ENCODE data around the gene DPP6. TPM values are rescaled to one million over a fixed set of nuclear protein-coding genes. Genes with fewer than 3 reads are reported as not detected.

Gene DPP6
- total RNA-seq, 1 experiment from 2014 or later: not detected

- DNase-seq: no peak
- H3K27me3 ChIP-seq (replicated peaks; ENCODE audit: control insufficient read depth, insufficient read depth, low read length): peaks cover 4% of the 10 kb centered on the region; the same call in 1 of the 2 replicates
Observed at GRCh38 chr7:154860621-154861375, 808.6 kb downstream of the DPP6 start.

GRCh38 chr7:154861589-154861988, 809.4 kb downstream of the DPP6 start:
- no peaks in the 10 kb centered on the region for H3K4me1 ChIP-seq
- Mint-ChIP-seq H3K4me1 (ENCODE audit: low read depth, unreplicated experiment) (no peaks in the 10 kb centered on the region), H3K4me3 (ENCODE audit: unreplicated experiment) (no peak overlapping the region), H3K9me3 (ENCODE audit: unreplicated experiment) (no peaks in the 10 kb centered on the region), H3K27ac (ENCODE audit: unreplicated experiment) (no peak overlapping the region), H3K27me3 (ENCODE audit: insufficient read depth, unreplicated experiment) (peaks cover 10% of the 10 kb centered on the region), H3K36me3 (ENCODE audit: insufficient read depth, unreplicated experiment) (no peaks in the 10 kb centered on the region)
- H3K27me3 ChIP-seq (replicated peaks; ENCODE audit: control insufficient read depth, insufficient read depth, low read length): peaks cover 4% of the 10 kb centered on the region; the same call in 1 of the 2 replicates
- no peaks in the 10 kb centered on the region for H3K36me3 ChIP-seq (ENCODE audit: control insufficient read depth, insufficient read depth, low read length)
- DNase-seq: no peak
- POLR2A ChIA-PET: no interaction called here
- BruUV-seq (replicated peaks): no TSS peak
- H3K9me3 ChIP-seq: no peaks in the 10 kb centered on the region
- no peak for TF ChIP-seq CTCF (IDR thresholded peaks at IDR 0.05; ENCODE audit: insufficient read depth in 1 of 2, low read depth in 1 of 2, low read length in 1 of 2, severe bottlenecking in 1 of 2, unreplicated experiment in 1 of 2)
- CTCF ChIA-PET: no interaction called here
- H3K4me3 ChIP-seq (ENCODE audit: low read depth, low read length): no peak overlapping the region
- intact Hi-C loops (cut with micrococcal nuclease; ENCODE audit: unreplicated experiment): no loop called here

More at GRCh38 chr7:154860621-154861375, 808.6 kb downstream of the DPP6 start:
- no peak for TF ChIP-seq CTCF (IDR thresholded peaks at IDR 0.05; ENCODE audit: insufficient read depth in 1 of 2, low read depth in 1 of 2, low read length in 1 of 2, severe bottlenecking in 1 of 2, unreplicated experiment in 1 of 2)
- no peaks in the 10 kb centered on the region for H3K36me3 Mint-ChIP-seq (ENCODE audit: insufficient read depth, unreplicated experiment)
- no peak overlapping the region for H3K4me3 Mint-ChIP-seq (ENCODE audit: unreplicated experiment)
- H3K27ac Mint-ChIP-seq (ENCODE audit: unreplicated experiment): no peak overlapping the region
- intact Hi-C loops (cut with micrococcal nuclease; ENCODE audit: unreplicated experiment): no loop called here
- H3K36me3 ChIP-seq (ENCODE audit: control insufficient read depth, insufficient read depth, low read length): no peaks in the 10 kb centered on the region
- no peaks in the 10 kb centered on the region for H3K9me3 Mint-ChIP-seq (ENCODE audit: unreplicated experiment)
- no peaks in the 10 kb centered on the region for H3K4me1 Mint-ChIP-seq (ENCODE audit: low read depth, unreplicated experiment)
- H3K27me3 Mint-ChIP-seq (ENCODE audit: insufficient read depth, unreplicated experiment): peaks cover 10% of the 10 kb centered on the region
- no peaks in the 10 kb centered on the region for H3K4me1 ChIP-seq
- ChIA-PET POLR2A (no interaction called here), CTCF (no interaction called here)
- no peak overlapping the region for H3K4me3 ChIP-seq (ENCODE audit: low read depth, low read length)
- no peaks in the 10 kb centered on the region for H3K9me3 ChIP-seq
- BruUV-seq (replicated peaks): no TSS peak

GRCh38 chr7:154862153-154862791, 810.1 kb downstream of the DPP6 start:
- no peak overlapping the region for H3K4me3 ChIP-seq (ENCODE audit: low read depth, low read length)
- no peaks in the 10 kb centered on the region for H3K9me3 ChIP-seq
- Mint-ChIP-seq H3K36me3 (ENCODE audit: insufficient read depth, unreplicated experiment) (no peaks in the 10 kb centered on the region), H3K27ac (ENCODE audit: unreplicated experiment) (no peak overlapping the region), H3K9me3 (ENCODE audit: unreplicated experiment) (no peaks in the 10 kb centered on the region), H3K4me1 (ENCODE audit: low read depth, unreplicated experiment) (no peaks in the 10 kb centered on the region), H3K4me3 (ENCODE audit: unreplicated experiment) (no peak overlapping the region), H3K27me3 (ENCODE audit: insufficient read depth, unreplicated experiment) (peaks cover 13% of the 10 kb centered on the region)
- no peak for TF ChIP-seq CTCF (IDR thresholded peaks at IDR 0.05; ENCODE audit: insufficient read depth in 1 of 2, low read depth in 1 of 2, low read length in 1 of 2, severe bottlenecking in 1 of 2, unreplicated experiment in 1 of 2)
- POLR2A ChIA-PET: no interaction called here
- H3K27me3 ChIP-seq (replicated peaks; ENCODE audit: control insufficient read depth, insufficient read depth, low read length): peaks cover 4% of the 10 kb centered on the region; the same call in 1 of the 2 replicates
- CTCF ChIA-PET: no interaction called here
- H3K4me1 ChIP-seq: no peaks in the 10 kb centered on the region
- no peaks in the 10 kb centered on the region for H3K36me3 ChIP-seq (ENCODE audit: control insufficient read depth, insufficient read depth, low read length)
- BruUV-seq (replicated peaks): no TSS peak
- no peak for DNase-seq
- intact Hi-C loops (cut with micrococcal nuclease; ENCODE audit: unreplicated experiment): no loop called here

Measured in Caco-2 (cell line).